HepG2 (cell line): ENCODE results near the gene DHX34. TPM values are rescaled to one million over a fixed set of nuclear protein-coding genes. Genes with fewer than 3 reads are reported as not detected.

Experiments used
- DNMT3B ChIP-seq: conservative IDR thresholded peaks from 2 replicates; pipeline ENCODE4 v1.6.1; 2016; ENCODE audit warnings: missing biosample characterization, control low read depth
- MAZ ChIP-seq, 2 experiments: sonication (generic) in 1 of 2; formaldehyde crosslinking in 1 of 2; IDR thresholded peaks; 2 replicates each; pipeline versions ENCODE4 v1.5.0 to v1.6.1; 2012 to 2020; ENCODE audit warnings: low read depth in 2 of 2, mild to moderate bottlenecking in 2 of 2, borderline replicate concordance in 1 of 2, improper control_type of control experiment in 1 of 2, low read length in 1 of 2, missing genetic modification reagents in 1 of 2, moderate library complexity in 1 of 2
- PITX1 ChIP-seq: sonication (generic); formaldehyde crosslinking; IDR thresholded peaks from 2 replicates; pipeline ENCODE4 v1.5.1; 2020; ENCODE audit warnings: mild to moderate bottlenecking, missing genetic modification reagents
- TBP ChIP-seq: sonication (generic); formaldehyde crosslinking; IDR thresholded peaks from 2 replicates; pipeline ENCODE4 v1.5.0; 2020; ENCODE audit warnings: missing genetic modification reagents
- YEATS4 ChIP-seq: sonication (generic); formaldehyde crosslinking; IDR thresholded peaks from 2 replicates; pipeline ENCODE4 v1.4.0; 2020; ENCODE audit warnings: missing genetic modification reagents, borderline replicate concordance
- ZNF230 ChIP-seq: sonication (generic); formaldehyde crosslinking; IDR thresholded peaks from 2 replicates; pipeline ENCODE4 v1.4.0; 2020; ENCODE audit warnings: mild to moderate bottlenecking, missing genetic modification reagents
- ZNF644 ChIP-seq: IDR thresholded peaks from 2 replicates; pipeline ENCODE4 v1.6.1; 2016; ENCODE audit warnings: low read depth
- ZNF7 ChIP-seq: IDR thresholded peaks from 2 replicates; pipeline ENCODE4 v1.6.1; 2016; ENCODE audit warnings: missing biosample characterization, missing genetic modification reagents
- ZNF713 ChIP-seq: sonication (generic); formaldehyde crosslinking; IDR thresholded peaks from 2 replicates; pipeline ENCODE4 v1.4.0; 2020; ENCODE audit warnings: mild to moderate bottlenecking, missing genetic modification reagents
- ZNF761 ChIP-seq: sonication (generic); formaldehyde crosslinking; conservative IDR thresholded peaks from 2 replicates; pipeline ENCODE4 v1.4.0; 2020; ENCODE audit warnings: mild to moderate bottlenecking, missing genetic modification reagents
- ZNF772 ChIP-seq: sonication (generic); formaldehyde crosslinking; IDR thresholded peaks from 2 replicates; pipeline ENCODE4 v1.5.0; 2020; ENCODE audit warnings: mild to moderate bottlenecking, missing genetic modification reagents
- ZSCAN31 ChIP-seq: sonication (generic); formaldehyde crosslinking; IDR thresholded peaks from 2 replicates; pipeline ENCODE4 v1.5.0; 2020; ENCODE audit warnings: low read depth, mild to moderate bottlenecking, missing genetic modification reagents
- polyA plus RNA-seq, 8 experiments: library from polyadenylated mRNA; depleted of rRNA in 3 of 8; stranded (reverse) in 7 of 8; unstranded in 1 of 8; fragments of >200 nt; fragmentation: Illumina TruSeq in 4 of 8; extraction: Trizol in 4 of 8; gene quantifications; 2 replicates each; pipeline versions ENCODE4 v1.2.1 to v1.2.3, GENCODE V29; 2011 to 2016; ENCODE audit warnings: low read depth in 4 of 8, missing spikeins in 1 of 8, mixed read lengths in 1 of 8; ENCODE audit not compliant: insufficient read depth in 1 of 8
- total RNA-seq, 5 experiments: library from RNA; depleted of rRNA; stranded (reverse); fragments of >200 nt; fragmentation: Illumina TruSeq; extraction: Trizol; gene quantifications; 2 replicates each; pipeline ENCODE4 v1.2.3, GENCODE V29; 2016; ENCODE audit warnings: low read depth in 1 of 5
- TF ChIP-seq, protein P1 (sequence below): IDR thresholded peaks from 2 replicates; pipeline ENCODE4 v1.6.1; 2016; ENCODE audit warnings: mild to moderate bottlenecking, missing biosample characterization, missing genetic modification reagents
- TF ChIP-seq, protein P2 (sequence below), 2 experiments: fragments of 450-650 bp in 1 of 2; sonication (generic) in 1 of 2; formaldehyde crosslinking in 1 of 2; IDR thresholded peaks; 2 replicates each; pipeline versions ENCODE4 v1.6.1 to v1.8.0; 2016 to 2022; ENCODE audit warnings: antibody characterized with exemption in 1 of 2, mild to moderate bottlenecking in 1 of 2, missing genetic modification reagents in 1 of 2
- TF ChIP-seq, protein P3 (sequence below): sonication (generic); formaldehyde crosslinking; IDR thresholded peaks from 2 replicates; pipeline ENCODE4 v1.4.0; 2020; ENCODE audit warnings: mild to moderate bottlenecking, low read depth, missing genetic modification reagents
- TF ChIP-seq, protein P4 (sequence below): sonication (generic); formaldehyde crosslinking; IDR thresholded peaks from 2 replicates; pipeline ENCODE4 v1.5.1; 2020; ENCODE audit warnings: missing genetic modification reagents, mild to moderate bottlenecking, borderline replicate concordance

The DHX34 gene
- total and polyA plus RNA-seq, 2 of the 13 experiments (the other 11 are each of a cell fraction or from before 2014, with no cell fraction given), result 9.2 to 12.0 TPM

DNA sequence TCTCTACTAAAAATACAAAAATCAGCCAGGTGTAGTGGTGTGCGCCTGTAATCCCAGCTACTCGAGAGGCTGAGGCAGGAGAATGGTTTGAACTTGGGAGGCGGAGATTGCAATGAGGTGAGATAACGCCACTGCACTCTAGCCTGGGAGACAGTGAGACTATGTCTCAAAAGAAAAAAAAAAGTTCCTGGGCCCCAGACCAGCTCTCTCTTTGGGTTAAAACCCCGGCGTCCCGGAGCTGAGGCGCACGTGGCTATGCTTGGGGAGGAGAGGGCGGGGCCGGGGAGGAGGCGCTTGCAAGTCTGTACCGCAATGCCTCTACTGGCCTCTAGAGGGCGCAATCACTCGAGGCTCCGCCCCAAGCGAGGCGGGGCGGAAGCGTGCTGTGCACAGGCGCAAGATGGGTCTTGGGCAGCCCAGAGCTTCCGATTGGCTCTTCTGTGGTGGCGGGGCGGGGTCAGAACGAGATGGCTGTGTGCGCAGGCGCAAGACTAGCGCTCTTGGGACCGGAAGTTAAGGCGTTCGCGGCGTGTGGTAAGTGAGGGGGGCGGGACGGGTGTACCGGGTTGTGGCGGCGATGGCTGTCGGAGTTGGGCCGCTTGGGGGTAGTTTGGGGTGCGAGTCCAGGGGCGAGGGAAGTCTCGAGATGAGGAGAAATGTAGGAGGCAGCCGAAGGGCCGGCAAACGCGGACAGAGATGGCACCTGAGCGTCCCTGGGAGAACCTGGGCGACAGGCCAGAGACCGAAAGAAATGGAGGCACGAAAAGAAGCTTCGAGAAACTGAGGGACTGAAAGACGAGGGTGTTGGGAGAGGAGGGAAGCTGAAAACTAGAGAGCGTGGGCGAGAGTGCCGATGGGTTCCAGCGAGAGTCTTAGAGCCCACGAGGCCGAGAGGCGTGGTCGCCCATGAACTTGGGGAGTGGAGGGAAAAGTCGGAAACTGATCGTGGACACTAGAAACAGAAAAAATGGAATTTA lies at the start of gene DHX34 (continued):
- TF ChIP-seq MAZ (IDR thresholded peaks at IDR 0.05; ENCODE audit: borderline replicate concordance, low read depth, low read length), result peak; percentile 93
- TF ChIP-seq MAZ (CRISPR knock-in tag; IDR thresholded peaks at IDR 0.05; ENCODE audit: low read depth), result peak; percentile 81; the same call in 1 of the 2 replicates
- TF ChIP-seq ZNF772 (CRISPR knock-in tag), result peak; percentile 67; the same call in 1 of the 2 replicates
- TF ChIP-seq ZNF713 (CRISPR knock-in tag), result 0 out of 2 replicates have a peak, but pooled peaks have one; percentile 35
- TF ChIP-seq TBP (CRISPR knock-in tag), result no peak
- TF ChIP-seq ZNF644, result no peak
- TF ChIP-seq, protein P1, sequence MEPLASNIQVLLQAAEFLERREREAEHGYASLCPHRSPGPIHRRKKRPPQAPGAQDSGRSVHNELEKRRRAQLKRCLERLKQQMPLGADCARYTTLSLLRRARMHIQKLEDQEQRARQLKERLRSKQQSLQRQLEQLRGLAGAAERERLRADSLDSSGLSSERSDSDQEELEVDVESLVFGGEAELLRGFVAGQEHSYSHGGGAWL (CRISPR knock-in tag), result peak; percentile 70
- TF ChIP-seq, protein P2, sequence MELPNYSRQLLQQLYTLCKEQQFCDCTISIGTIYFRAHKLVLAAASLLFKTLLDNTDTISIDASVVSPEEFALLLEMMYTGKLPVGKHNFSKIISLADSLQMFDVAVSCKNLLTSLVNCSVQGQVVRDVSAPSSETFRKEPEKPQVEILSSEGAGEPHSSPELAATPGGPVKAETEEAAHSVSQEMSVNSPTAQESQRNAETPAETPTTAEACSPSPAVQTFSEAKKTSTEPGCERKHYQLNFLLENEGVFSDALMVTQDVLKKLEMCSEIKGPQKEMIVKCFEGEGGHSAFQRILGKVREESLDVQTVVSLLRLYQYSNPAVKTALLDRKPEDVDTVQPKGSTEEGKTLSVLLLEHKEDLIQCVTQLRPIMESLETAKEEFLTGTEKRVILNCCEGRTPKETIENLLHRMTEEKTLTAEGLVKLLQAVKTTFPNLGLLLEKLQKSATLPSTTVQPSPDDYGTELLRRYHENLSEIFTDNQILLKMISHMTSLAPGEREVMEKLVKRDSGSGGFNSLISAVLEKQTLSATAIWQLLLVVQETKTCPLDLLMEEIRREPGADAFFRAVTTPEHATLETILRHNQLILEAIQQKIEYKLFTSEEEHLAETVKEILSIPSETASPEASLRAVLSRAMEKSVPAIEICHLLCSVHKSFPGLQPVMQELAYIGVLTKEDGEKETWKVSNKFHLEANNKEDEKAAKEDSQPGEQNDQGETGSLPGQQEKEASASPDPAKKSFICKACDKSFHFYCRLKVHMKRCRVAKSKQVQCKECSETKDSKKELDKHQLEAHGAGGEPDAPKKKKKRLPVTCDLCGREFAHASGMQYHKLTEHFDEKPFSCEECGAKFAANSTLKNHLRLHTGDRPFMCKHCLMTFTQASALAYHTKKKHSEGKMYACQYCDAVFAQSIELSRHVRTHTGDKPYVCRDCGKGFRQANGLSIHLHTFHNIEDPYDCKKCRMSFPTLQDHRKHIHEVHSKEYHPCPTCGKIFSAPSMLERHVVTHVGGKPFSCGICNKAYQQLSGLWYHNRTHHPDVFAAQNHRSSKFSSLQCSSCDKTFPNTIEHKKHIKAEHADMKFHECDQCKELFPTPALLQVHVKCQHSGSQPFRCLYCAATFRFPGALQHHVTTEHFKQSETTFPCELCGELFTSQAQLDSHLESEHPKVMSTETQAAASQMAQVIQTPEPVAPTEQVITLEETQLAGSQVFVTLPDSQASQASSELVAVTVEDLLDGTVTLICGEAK (IDR thresholded peaks at IDR 0.05), result no peak
- TF ChIP-seq, protein P2 (CRISPR knock-in tag; IDR thresholded peaks at IDR 0.05), result no peak; the same call in 1 of the 2 replicates
- peak; percentile 61; the same call in 1 of the 2 replicates for TF ChIP-seq PITX1
- TF ChIP-seq YEATS4 (CRISPR knock-in tag), result peak; percentile 78
- TF ChIP-seq ZNF761 (CRISPR knock-in tag), result no peak; the same call in 1 of the 2 replicates
- TF ChIP-seq ZNF7 (CRISPR knock-in tag), result no peak
- TF ChIP-seq ZNF230 (CRISPR knock-in tag), result peak; percentile 89
- TF ChIP-seq, protein P3, sequence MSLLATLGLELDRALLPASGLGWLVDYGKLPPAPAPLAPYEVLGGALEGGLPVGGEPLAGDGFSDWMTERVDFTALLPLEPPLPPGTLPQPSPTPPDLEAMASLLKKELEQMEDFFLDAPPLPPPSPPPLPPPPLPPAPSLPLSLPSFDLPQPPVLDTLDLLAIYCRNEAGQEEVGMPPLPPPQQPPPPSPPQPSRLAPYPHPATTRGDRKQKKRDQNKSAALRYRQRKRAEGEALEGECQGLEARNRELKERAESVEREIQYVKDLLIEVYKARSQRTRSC, result no peak; the same call in 1 of the 2 replicates
- peak; percentile 62; the same call in 1 of the 2 replicates for TF ChIP-seq ZSCAN31 (CRISPR knock-in tag)
- TF ChIP-seq, protein P4, sequence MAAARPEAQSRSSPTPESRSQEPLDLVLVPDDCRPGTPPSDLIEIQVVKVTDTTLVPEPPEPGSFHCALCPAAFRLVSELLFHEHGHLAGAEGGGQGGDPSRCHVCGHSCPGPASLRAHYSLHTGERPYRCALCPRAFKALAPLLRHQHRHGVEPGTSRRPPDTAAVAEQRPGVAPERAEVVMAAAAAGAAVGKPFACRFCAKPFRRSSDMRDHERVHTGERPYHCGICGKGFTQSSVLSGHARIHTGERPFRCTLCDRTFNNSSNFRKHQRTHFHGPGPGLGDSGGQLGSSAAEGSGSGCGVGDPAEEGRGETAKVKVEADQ (CRISPR knock-in tag), result peak; percentile 25; the same call in 1 of the 2 replicates
- 0 out of 2 replicates have a peak, but pooled peaks have one; percentile 66 for TF ChIP-seq DNMT3B (CRISPR knock-in tag)
